Keratinocyte (primary cell): ENCODE data around the gene ZNF32.

Experiments
- CTCF ChIP-seq, 3 experiments: IDR thresholded peaks in 1 of 3; conservative IDR thresholded peaks in 1 of 3; optimal IDR thresholded peaks in 1 of 3; 2 replicates in 2 of 3; 3 replicates in 1 of 3; pipeline versions ENCODE3 to v1.5.1; 2011; ENCODE audit warnings: low read length in 3 of 3, mild to moderate bottlenecking in 3 of 3, moderate library complexity in 2 of 3, control low read depth in 1 of 3, inconsistent platforms in 1 of 3; ENCODE audit not compliant: insufficient read depth in 2 of 3; ENCODE audit errors: extremely low read depth in 1 of 3
- EZH2 ChIP-seq: IDR thresholded peaks from one replicate; pipeline ENCODE4 v1.6.1; 2012; ENCODE audit warnings: inconsistent platforms, mild to moderate bottlenecking, low read length, moderate library complexity

DNA sequence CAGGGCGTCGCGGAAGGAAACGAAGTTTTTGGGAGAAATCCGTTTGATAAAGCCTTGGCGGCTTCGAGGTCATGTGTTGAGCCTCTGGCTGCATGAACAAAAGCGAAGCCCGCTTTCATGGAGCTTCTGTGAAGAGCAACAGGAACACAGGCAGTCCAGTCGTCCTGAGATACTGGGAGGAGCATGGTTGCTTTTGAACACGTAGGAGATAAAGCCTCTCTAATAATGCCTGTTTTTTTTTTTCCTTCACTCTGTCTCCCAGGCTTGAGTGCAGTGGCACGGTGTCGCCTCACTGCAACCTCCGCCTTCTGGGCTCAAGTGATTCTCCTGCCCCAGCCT lies 473 bp upstream of the ZNF32 start:
- no peak for TF ChIP-seq EZH2
- TF ChIP-seq CTCF (optimal IDR thresholded peaks at IDR 0.05 in 1 of 3, IDR thresholded peaks at IDR 0.05 in 1 of 3, conservative IDR thresholded peaks at IDR 0.05 in 1 of 3; ENCODE audit: extremely low read depth in 1 of 3, insufficient read depth in 2 of 3, low read length in 3 of 3), result no peak
